Effector memory CD4-positive, alpha-beta T cell (primary cell): ENCODE results near the gene ZNF860.
"Not testable (repeated sequence)": the region's sequence is repeated elsewhere in the genome, so short reads cannot be mapped to it uniquely, and the experiment has no call there.

Source experiments
- DNase-seq, 3 donors: peaks; one replicate each; pipeline ENCODE4 v3.0.0-alpha.2; 2020
- H3K27ac ChIP-seq: 2 replicates; pipeline ENCODE4 v1.7.0; 2013; ENCODE audit warnings: mild to moderate bottlenecking, low read length, moderate library complexity; ENCODE audit not compliant: insufficient read depth, poor library complexity, severe bottlenecking
- H3K27me3 ChIP-seq: replicated peaks from 2 replicates; pipeline ENCODE4 v1.7.0; 2013; ENCODE audit warnings: mild to moderate bottlenecking, low read length; ENCODE audit not compliant: insufficient read depth, control insufficient read depth, poor library complexity, severe bottlenecking
- H3K36me3 ChIP-seq: 2 replicates; pipeline ENCODE4 v1.7.0; 2013; ENCODE audit warnings: mild to moderate bottlenecking, low read length, moderate library complexity; ENCODE audit not compliant: control insufficient read depth, insufficient read depth
- H3K4me1 ChIP-seq: 2 replicates; pipeline ENCODE4 v1.7.0; 2013; ENCODE audit warnings: low read length, mild to moderate bottlenecking; ENCODE audit not compliant: control insufficient read depth, insufficient read depth, poor library complexity, severe bottlenecking
- H3K4me3 ChIP-seq: 2 replicates; pipeline ENCODE4 v1.7.0; 2013; ENCODE audit warnings: low read length, low read depth, mild to moderate bottlenecking; ENCODE audit not compliant: insufficient read depth, poor library complexity, severe bottlenecking
- H3K9me3 ChIP-seq: 2 replicates; pipeline ENCODE4 v1.7.0; 2013; ENCODE audit warnings: mild to moderate bottlenecking, low read length, moderate library complexity; ENCODE audit not compliant: control insufficient read depth

Gene ZNF860

GRCh38 chr3:32009101-32009500, 27.6 kb downstream of the ZNF860 start:
- DNase-seq: no peak
- H3K9me3 ChIP-seq: no peaks in the 10 kb centered on the region
- H3K27ac ChIP-seq: no peak overlapping the region

GRCh38 chr3:32009957-32010356, 28.4 kb downstream of the ZNF860 start:
- no peak for DNase-seq
- Histone ChIP-seq H3K36me3 (no peaks in the 10 kb centered on the region), H3K27ac (no peak overlapping the region), H3K4me1 (no peaks in the 10 kb centered on the region), H3K9me3 (no peaks in the 10 kb centered on the region), H3K4me3 (no peak overlapping the region), H3K27me3 (no peaks in the 10 kb centered on the region)

More at GRCh38 chr3:32009101-32009500, 27.6 kb downstream of the ZNF860 start:
- no peaks in the 10 kb centered on the region for H3K36me3 ChIP-seq
- no peaks in the 10 kb centered on the region for H3K4me1 ChIP-seq
- no peak overlapping the region for H3K4me3 ChIP-seq
- no peaks in the 10 kb centered on the region for H3K27me3 ChIP-seq

- not testable (repeated sequence) for DNase-seq, H3K36me3 ChIP-seq, H3K4me3 ChIP-seq, H3K9me3 ChIP-seq, H3K27me3 ChIP-seq, H3K27ac ChIP-seq, H3K4me1 ChIP-seq
Observed at GRCh38 chr3:32010699-32011098, 29.1 kb downstream of the ZNF860 start.

DNA sequence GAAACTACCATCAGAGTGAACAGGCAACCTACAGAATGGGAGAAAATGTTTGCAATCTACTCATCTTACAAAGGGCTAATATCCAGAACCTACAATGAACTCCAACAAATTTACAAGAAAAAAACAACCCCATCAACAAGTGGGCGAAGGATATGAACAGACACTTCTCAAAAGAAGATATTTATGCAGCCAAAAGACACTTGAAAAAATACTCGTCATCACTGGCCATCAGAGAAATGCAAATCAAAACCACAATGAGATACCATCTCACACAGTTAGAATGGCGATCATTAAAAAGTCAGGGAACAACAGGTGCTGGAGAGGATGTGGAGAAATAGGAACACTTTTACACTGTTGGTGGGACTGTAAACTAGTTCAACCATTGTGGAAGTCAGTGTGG, 34.1 kb downstream of the ZNF860 start:
- H3K9me3 ChIP-seq, H3K4me1 ChIP-seq, H3K27ac ChIP-seq, H3K27me3 ChIP-seq, H3K36me3 ChIP-seq, H3K4me3 ChIP-seq, DNase-seq: not testable (repeated sequence)

DNA sequence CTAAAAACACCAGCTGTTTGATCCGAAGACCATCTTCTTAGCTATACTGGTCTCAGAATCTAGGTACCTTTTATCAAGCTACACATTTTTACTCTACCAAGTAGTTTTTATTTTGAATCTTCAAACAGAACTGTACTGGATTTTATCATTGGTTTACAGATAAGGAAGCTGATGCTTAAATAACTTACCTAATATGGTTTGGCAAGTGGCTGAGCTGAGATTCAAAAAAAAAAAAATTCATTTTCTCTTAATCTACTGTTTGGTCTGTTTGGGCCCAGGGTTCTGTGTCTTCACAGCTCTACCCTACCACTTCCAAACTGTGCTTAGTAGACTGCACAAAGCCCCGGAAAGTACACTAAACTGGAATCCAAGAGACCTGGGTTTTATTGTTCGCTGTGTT, 35.7 kb downstream of the ZNF860 start:
- no peak overlapping the region for H3K4me3 ChIP-seq
- no peaks in the 10 kb centered on the region for H3K9me3 ChIP-seq
- no peak overlapping the region for H3K27ac ChIP-seq
- H3K27me3 ChIP-seq: no peaks in the 10 kb centered on the region
- no peaks in the 10 kb centered on the region for H3K36me3 ChIP-seq
- no peaks in the 10 kb centered on the region for H3K4me1 ChIP-seq
- no peak for DNase-seq

DNA sequence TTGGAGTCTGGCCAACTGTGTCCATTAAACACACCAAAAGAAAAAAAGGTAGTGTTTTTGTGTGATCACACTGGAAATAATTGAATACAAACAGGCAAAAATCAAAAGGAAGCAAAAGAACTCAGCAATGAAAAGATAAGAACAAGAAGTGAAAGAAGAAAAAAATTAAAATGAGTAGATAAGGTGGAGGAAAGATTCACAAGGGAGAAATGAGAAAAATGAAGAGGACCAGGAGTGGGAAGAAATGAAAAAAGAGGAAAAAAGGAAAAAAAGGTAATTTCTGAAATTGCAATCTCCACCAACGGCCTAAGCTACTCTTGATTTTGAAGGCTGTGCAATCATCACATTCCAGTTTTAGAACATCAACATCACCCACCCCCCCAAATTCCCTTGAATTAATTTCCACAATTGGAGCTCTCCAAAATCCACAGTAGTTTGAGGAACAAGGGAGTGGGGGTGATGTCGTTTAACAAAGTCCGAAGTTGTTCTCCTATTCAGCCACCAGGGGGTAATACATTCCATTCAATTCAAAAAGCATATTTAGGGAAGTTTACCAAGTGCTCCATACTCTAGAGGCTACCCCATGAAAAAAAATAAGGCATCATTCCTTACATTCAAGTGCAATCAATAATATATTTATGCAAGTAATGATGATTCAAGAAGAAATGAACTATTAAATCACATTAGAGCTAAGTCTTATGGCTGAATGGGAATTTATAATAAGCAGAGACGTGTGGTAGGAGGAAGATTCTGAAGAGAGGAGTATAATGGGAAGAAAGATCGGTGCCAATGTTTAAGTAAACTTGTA, 37.4 kb downstream of the ZNF860 start:
- no peaks in the 10 kb centered on the region for H3K36me3 ChIP-seq
- H3K27me3 ChIP-seq: no peaks in the 10 kb centered on the region
- DNase-seq: no peak
- no peak overlapping the region for H3K4me3 ChIP-seq
- no peak overlapping the region for H3K27ac ChIP-seq
- H3K4me1 ChIP-seq: no peaks in the 10 kb centered on the region
- no peaks in the 10 kb centered on the region for H3K9me3 ChIP-seq

DNA sequence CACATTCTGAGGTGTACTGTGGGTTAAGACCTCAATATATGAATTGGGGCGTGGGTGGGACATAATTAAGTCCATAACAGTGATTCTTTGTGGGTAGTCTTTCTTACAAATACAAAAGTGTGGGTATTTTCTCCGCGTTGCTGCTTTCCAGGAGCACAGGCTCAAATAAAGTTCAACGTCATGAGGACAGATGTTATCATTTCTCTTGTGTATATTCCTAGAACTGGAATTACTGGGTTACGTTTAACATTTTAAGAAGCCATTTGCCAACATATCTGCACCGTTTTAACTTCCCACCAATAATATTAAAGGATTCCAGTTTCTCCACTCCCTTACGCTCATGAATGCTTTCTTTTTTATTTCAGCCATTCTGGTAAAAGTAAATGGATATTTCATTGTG, 39.6 kb downstream of the ZNF860 start:
- Histone ChIP-seq H3K4me1 (no peaks in the 10 kb centered on the region), H3K36me3 (no peaks in the 10 kb centered on the region), H3K4me3 (no peak overlapping the region), H3K9me3 (no peaks in the 10 kb centered on the region), H3K27me3 (no peaks in the 10 kb centered on the region), H3K27ac (no peak overlapping the region)
- DNase-seq: no peak

GRCh38 chr3:32021748-32022147, 40.2 kb downstream of the ZNF860 start:
- no peaks in the 10 kb centered on the region for H3K27me3 ChIP-seq
- no peaks in the 10 kb centered on the region for H3K36me3 ChIP-seq
- H3K4me3 ChIP-seq: no peak overlapping the region
- H3K4me1 ChIP-seq: no peaks in the 10 kb centered on the region
- DNase-seq: no peak
- no peaks in the 10 kb centered on the region for H3K9me3 ChIP-seq
- no peak overlapping the region for H3K27ac ChIP-seq

- Histone ChIP-seq H3K4me1 (no peaks in the 10 kb centered on the region), H3K9me3 (no peaks in the 10 kb centered on the region), H3K27me3 (no peaks in the 10 kb centered on the region), H3K27ac (no peak overlapping the region), H3K36me3 (no peaks in the 10 kb centered on the region), H3K4me3 (no peak overlapping the region)
- no peak for DNase-seq
Observed at GRCh38 chr3:32022947-32023346, 41.4 kb downstream of the ZNF860 start.

DNA sequence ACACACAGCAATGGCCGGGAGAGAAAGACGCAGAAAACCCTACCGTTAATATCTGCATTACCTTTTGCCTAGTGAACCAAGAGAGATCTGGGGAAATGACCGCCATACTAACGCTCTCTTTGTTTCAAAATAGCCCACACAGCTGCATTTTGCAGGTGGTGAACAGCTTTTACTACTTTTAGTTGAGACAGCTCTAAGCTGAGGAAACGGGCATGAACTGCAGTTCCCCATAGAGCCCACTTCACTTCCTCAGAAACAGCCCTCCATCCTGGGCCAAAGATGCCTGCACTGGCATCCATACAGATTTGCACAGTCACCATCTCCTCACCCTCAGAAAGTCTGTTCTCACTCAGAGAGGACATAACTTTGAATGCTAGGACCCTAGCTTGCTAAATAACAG, 45.0 kb downstream of the ZNF860 start:
- Histone ChIP-seq H3K9me3 (no peaks in the 10 kb centered on the region), H3K27ac (no peak overlapping the region), H3K36me3 (no peaks in the 10 kb centered on the region), H3K4me3 (no peak overlapping the region), H3K4me1 (no peaks in the 10 kb centered on the region), H3K27me3 (no peaks in the 10 kb centered on the region)
- DNase-seq: no peak
